IPS-NIHi7 (cell line): ENCODE measurements around the gene COMMD6.
"Not testable (repeated sequence)": the region's sequence is repeated elsewhere in the genome, so short reads cannot be mapped to it uniquely, and the experiment has no call there.

Experiments used
- DNase-seq: peaks from one replicate; pipeline ENCODE4 v3.0.0; 2012; ENCODE audit warnings: mixed read lengths; ENCODE audit errors: extremely low spot score

COMMD6 gene

DNA sequence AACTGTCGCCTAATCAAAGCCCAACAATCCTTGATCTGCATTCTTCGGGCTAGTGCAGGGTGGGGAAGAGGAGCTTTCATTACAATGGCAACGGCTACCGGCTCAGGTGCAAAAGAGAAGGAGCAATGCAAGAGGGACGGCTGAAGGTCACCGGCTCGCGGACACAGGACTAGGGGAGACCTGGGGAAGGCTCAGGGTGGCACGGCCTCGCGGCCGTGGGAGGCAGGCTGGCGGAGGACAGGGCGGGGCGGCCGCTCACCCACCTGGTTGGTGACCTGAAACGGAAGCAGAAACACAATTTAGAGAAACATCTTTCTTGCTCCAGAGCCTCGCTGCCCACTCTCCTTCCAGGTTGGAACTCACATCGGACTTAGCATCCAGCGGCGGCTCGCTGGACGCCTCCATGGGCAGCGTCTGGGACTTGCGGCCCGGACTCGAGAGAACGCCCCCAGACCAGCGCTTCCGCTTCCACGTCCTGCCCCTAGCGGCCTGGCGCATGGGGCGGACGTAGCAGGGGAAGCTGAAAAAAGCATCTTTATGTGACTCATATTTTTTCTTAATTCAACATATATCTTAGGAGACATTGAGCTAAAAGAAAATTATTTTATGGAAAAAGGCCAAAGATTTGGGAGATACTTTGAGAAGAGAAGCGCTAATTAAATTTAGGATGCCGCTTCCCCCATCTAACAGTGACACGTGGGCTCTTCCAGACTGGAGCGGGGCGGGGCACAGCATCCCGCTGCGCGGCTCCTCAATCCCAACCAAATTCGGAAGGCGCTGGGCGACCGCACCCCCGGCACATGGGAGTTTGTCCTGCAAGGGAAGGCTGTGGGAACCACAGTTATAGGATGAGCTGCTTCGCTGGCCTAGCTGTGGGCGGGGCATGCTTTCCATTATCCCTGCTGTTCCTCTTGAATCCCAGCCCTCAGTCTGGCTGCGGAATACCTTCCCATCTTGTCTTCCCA, at the start of gene COMMD6:
Gene COMMD6, minus strand, starts transcription at position 441 of the 965 bp plus-strand sequence. Its CDS starts 36 bp downstream, at position 405.
- DNase-seq, result peak; percentile 94

GRCh38 chr13:75585153-75585552, 47.5 kb upstream of the COMMD6 start:
- no peak for DNase-seq

DNA sequence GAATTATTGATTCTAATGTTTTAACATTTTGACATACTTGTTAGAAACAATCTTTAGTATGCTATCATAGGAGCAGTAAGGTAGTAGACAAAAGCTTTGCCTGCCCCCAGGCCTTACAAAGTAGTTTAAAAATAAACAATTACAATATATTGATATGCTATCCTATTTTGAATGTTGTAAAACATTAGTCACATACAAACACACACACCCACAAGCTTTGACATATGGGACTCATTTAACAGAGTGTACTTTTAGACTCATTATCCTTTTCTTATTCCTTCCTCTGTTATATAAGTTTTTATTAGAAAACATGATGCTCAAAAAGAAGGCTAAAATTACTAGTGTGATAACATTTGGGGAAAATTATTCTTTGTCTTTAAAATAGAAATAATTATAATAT, 45.5 kb upstream of the COMMD6 start:
- DNase-seq, result no peak

DNA sequence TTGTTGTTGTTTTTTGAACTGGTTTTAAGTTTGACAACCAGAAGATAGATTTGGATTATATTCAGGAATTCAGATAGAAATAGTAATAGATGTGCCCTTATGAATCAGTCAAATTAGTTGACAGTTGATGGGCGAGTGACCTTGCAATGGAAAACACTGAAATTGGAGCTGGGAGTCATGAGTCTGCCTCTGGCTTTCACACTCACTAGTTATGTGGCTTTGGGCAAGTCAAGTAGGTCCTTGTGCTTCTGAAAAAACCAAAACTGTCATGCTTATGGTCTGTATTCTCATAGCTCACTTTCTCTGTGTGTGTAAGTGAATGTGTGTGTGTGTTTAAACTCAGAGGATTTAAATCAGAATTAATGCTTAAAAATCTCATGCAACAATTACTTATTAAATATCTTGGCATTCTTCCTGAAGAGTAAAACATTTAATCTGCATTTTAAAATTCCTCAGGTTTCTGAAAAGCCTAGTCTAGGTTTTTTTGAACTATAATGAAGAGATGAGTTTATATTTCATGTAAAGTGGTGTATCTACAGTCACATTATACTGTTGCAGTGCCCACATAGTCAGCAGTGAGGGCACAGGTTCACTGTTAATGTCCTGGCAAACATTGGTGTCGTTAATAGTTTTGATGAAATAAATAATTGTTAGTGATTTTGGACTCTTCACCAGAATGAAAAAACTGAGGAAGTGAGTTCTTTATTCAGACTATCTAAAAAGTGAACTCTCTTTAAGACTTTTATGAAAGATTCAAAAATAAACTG, 44.4 kb upstream of the COMMD6 start:
- DNase-seq, result no peak

DNA sequence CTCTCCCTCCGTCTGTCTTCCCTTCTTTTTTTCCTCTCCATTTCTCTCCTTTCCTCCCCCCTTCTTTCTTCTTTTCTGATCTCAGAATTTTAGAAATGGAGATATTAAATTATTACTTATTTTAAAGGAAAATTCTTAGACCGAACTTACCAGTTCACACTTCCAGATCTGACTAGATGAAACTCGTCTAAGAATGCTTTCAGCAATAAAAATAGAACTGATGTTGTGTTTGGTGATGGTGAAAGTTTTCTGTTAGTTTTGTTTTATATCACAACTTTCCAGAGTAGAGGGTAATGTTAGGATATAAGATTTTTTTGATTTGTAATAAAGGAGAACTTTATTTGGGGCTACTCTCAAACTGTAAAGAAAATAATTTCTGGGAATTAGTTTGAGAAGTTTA, 41.9 kb upstream of the COMMD6 start:
- no peak for DNase-seq

- no peak for DNase-seq
These were observed 31.9 kb upstream of the COMMD6 start for GRCh38 chr13:75569576-75569975.

GRCh38 chr13:75566658-75567057, 29.0 kb upstream of the COMMD6 start:
- DNase-seq, result peak; percentile 8

- DNase-seq, result no peak
These were observed 20.7 kb upstream of the COMMD6 start for GRCh38 chr13:75558145-75558840.

DNA sequence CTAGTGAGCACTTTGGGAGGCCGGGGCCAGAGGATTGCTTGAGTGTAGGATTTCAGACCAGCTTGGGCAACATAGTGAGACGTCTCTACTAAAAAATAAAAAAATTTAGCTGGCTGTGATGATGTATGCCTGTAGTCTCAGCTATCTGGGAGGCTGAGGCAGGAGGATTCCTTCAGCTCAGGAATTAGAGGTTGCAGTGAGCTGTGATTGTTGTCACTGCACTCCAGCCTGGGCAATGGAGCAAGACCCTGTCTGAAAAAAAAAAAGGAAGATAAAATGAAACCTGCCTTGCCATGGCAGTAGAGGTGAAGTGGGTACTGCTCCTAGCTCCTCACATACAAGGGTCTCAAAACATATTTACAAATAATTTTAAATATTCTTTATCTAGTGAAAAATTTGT, 19.3 kb upstream of the COMMD6 start:
- DNase-seq, result no peak

- DNase-seq, result no peak
These were observed 18.2 kb upstream of the COMMD6 start for GRCh38 chr13:75555836-75556235.

DNA sequence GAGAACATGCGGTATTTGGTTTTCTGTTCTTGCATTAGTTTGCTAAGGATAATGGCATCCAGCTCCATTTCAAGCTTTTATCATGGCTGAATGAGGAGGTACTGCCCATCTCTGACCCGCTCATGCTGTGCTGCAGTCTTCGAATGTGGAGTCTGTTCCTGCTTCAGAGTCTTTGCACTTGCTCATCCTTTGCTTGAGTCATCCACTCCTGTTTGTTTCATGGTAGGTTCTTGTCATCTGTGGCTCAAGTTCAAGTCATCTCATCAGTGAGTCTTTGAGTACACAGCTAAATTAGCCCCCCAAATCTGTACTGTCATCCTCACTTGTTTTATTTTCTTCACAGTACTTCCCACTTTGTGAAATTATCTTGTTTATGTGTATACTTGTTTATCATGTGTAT, 17.3 kb upstream of the COMMD6 start:
- DNase-seq, result no peak

DNA sequence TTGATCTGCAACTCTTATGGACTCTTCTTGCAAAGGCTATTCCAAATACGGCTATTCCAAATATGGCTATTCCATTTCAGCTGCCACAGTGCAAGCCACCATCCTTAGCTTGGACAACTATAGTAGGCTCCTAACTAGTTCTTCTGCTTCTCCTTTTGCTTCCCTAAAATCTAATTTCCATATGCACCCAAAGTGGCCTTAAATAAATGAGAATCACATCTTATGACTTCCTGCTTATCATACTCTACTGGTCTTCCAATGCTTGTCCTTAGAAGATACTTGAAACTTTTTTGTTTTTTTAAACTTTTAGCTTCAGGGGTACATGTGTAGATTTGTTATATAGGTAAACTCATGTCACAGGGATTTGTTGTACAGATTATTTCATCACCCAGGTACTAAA, 16.8 kb upstream of the COMMD6 start:
- no peak for DNase-seq

GRCh38 chr13:75550159-75550567, 12.5 kb upstream of the COMMD6 start:
- peak; percentile 10 for DNase-seq

GRCh38 chr13:75549262-75550158, 11.9 kb upstream of the COMMD6 start, which contains the start of gene UCHL3:
TSS of gene UCHL3 (plus strand) at chr13:75549791. CDS start at chr13:75549821, 30 bp downstream.
- DNase-seq, result peak; percentile 98

- no peak for DNase-seq
These were observed 10.3 kb upstream of the COMMD6 start for GRCh38 chr13:75547917-75548316.

- not testable (repeated sequence) for DNase-seq
These were observed 7.7 kb upstream of the COMMD6 start for GRCh38 chr13:75545386-75545785.

- DNase-seq, result no peak
These were observed 7.2 kb upstream of the COMMD6 start for GRCh38 chr13:75544681-75545330.

DNA sequence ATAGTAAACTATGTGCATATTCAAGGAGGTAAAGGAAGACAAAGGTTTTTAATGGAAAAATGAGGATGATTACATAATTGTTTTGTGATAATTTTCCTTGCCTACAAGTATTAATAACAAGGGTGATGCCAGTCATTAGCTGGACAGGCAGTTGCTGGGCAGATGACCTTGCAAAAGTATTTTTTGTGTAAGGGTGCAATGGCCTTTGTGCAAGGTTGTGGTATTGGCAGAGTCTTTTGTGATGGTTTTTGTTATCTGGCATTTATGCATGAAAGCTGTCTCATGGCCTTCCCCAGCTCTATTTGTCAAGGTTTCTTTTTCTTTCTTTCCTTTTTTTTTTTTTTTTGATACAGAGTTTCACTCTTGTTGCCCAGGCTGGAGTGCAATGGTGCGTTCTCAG, 4.3 kb upstream of the COMMD6 start:
- no peak for DNase-seq

- DNase-seq, result no peak
These were observed 3.6 kb upstream of the COMMD6 start for GRCh38 chr13:75541287-75541686.

GRCh38 chr13:75533861-75534260, 3.8 kb downstream of the COMMD6 start:
- DNase-seq, result no peak
